ENCODE measurements around the gene SHBG. TPM values are rescaled to one million over a fixed set of nuclear protein-coding genes. Genes with fewer than 3 reads are reported as not detected.
"Not testable (repeated sequence)": the region's sequence is repeated elsewhere in the genome, so short reads cannot be mapped to it uniquely, and the experiment has no call there.

Gene SHBG
- total RNA-seq (2014; rRNA removed; shearing (Covaris generic); ENCODE audit: low replicate concordance) = 0.20 TPM in 1 of 2 replicates, not detected in the other

DNA sequence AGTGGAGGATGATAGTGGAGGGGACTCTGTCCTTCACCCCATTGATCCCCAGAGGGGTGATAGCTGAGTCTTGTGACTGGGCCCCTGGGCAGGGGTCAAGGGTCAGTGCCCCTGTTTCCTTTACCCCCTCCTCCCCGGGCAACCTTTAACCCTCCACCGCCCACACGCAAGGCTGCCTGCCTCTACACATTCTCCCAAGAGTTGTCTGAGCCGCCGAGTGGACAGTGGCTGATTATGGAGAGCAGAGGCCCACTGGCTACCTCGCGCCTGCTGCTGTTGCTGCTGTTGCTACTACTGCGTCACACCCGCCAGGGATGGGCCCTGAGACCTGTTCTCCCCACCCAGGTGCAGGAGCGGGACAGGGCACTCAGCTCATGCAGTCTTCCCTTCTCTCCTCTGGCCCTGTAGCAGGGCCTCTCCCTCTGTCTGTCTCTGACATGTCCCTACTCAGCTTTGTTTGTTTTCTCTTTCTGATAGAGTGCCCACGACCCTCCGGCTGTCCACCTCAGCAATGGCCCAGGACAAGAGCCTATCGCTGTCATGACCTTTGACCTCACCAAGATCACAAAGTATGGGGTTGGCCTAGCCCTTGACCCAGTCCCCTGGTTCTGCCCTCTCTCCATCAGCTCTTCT lies at the start of gene SHBG:
SHBG (plus strand) TSS at position 197 of the 633 bp plus-strand sequence; CDS start at position 235, 38 bp downstream.
- in situ Hi-C loops (cut with HindIII; ENCODE audit: low pct_unique_long_range_greater_than_20kb, low sequenced_read_pairs) = no loop called here
- no peak for DNase-seq (ENCODE audit: low read depth)

DNA sequence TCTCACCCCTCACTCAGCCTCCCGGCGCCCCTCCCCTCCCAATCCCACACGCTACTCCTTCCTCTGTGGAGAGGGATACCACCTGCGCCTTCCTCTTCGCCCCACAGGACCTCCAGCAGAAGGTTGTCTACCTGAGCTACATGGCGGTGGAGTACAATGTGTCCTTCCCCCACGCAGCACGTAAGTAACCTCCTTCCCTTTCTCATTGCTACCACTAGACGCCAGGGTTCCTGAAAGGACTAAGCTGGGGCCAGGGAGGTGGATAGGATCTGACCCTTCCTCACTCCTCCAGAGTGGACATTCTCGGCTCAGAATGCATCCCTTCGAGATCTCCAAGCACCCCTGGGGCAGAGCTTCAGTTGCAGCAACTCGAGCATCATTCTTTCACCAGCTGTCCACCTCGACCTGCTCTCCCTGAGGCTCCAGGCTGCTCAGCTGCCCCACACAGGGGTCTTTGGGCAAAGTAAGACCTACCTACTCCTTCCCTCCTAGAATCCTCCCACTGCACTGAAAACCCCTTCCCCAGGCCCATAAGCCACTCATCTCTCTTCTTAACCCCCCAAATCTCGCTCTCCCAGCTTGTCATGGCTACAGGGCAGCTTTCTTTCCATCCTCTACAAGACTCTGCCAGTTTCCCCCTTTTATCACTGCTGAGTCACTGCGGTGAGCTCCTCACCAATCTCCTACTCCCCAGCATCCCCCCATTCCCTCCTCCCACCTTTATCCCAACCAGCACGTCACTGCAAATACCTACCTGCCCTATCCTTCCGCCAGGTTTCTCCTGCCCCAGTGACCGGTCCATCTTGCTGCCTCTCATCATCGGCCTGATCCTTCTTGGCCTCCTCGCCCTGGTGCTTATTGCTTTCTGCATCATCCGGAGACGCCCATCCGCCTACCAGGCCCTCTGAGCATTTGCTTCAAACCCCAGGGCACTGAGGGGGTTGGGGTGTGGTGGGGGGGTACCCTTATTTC lies 49.0 kb upstream of the SHBG start:
- in situ Hi-C loops (cut with HindIII; ENCODE audit: low pct_unique_long_range_greater_than_20kb, low sequenced_read_pairs) = no loop called here
- no peak for DNase-seq (ENCODE audit: low read depth)

DNA sequence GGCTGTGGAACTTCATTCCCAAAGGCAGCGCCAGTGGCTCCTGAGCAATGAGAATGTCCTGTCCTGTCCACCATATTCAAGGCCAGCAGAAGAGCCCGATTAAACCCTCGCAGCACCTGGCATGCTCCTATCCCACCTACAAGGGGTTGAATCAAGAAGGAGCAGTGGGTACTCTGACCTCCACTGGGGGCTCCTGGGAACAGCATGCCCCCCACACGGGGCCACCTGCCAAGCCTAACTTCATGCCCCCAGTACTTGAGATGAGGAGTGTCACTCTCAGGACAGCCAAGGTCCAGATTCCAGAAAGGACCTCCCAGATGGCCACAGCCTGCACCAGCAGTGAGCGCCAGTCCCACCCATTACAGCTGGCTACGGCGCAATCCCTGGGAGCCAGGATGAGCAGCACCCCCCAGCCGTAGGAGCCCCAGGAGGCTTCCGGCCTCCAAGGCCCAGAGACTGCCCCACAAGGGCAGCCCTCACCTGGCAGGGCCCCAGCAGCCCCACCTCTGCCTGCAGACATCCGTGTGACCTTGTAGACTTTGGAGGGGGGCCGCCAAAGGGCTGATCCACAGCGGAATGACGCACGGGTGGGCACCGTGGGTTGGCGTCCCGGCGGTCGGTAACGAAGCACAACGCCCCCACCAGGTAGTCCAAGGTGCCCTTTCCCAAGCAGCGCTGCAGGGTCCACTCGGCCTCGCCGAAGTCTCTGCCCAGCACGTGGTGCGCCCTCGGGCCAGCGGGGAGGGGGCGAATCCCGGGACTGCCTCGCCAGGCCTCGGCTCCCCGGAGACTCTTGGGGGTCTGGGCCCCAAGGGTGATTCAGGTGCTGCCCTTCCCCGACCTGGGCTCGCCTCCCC lies 47.3 kb upstream of the SHBG start:
- no peak for DNase-seq (ENCODE audit: low read depth)
- in situ Hi-C loops (cut with HindIII; ENCODE audit: low pct_unique_long_range_greater_than_20kb, low sequenced_read_pairs) = no loop called here

- in situ Hi-C loops (cut with HindIII; ENCODE audit: low pct_unique_long_range_greater_than_20kb, low sequenced_read_pairs) = no loop called here
These were observed 46.5 kb upstream of the SHBG start, which contains the start of gene MPDU1 for GRCh38 chr17:7583253-7584109. TSS of gene MPDU1 (plus strand) at chr17:7583852. CDS start at chr17:7583863, 11 bp downstream.

DNA sequence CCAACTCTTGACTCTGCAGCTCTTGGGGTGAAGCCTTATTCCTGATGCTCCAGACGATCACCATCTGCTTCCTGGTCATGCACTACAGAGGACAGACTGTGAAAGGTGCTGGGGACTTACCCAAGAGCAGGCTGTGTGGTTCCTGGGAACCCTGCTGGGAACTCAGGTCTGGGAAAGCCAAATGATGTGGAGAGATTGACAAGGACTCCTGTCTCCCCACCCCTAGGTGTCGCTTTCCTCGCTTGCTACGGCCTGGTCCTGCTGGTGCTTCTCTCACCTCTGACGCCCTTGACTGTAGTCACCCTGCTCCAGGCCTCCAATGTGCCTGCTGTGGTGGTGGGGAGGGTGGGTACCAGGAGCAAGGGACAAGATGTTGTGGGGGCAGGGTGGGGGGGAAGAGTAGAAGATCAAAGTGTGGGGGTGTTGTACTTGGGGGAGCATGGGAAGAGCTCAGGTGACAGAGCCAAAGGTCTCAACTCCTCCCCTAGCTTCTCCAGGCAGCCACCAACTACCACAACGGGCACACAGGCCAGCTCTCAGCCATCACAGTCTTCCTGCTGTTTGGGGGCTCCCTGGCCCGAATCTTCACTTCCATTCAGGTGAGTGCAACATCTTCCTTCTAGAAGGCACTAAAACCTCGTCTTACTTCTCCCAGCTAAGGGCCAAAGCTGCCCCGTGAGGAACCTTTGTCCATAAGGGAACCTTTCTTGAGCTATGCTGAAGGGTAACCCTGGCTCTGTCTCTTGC lies 43.1 kb upstream of the SHBG start:
- in situ Hi-C loops (cut with HindIII; ENCODE audit: low pct_unique_long_range_greater_than_20kb, low sequenced_read_pairs) = no loop called here
- no peak for DNase-seq (ENCODE audit: low read depth)

More at GRCh38 chr17:7583253-7584109, 46.5 kb upstream of the SHBG start, which contains the start of gene MPDU1:
- DNase-seq (ENCODE audit: low read depth) = peak; percentile 94

DNA sequence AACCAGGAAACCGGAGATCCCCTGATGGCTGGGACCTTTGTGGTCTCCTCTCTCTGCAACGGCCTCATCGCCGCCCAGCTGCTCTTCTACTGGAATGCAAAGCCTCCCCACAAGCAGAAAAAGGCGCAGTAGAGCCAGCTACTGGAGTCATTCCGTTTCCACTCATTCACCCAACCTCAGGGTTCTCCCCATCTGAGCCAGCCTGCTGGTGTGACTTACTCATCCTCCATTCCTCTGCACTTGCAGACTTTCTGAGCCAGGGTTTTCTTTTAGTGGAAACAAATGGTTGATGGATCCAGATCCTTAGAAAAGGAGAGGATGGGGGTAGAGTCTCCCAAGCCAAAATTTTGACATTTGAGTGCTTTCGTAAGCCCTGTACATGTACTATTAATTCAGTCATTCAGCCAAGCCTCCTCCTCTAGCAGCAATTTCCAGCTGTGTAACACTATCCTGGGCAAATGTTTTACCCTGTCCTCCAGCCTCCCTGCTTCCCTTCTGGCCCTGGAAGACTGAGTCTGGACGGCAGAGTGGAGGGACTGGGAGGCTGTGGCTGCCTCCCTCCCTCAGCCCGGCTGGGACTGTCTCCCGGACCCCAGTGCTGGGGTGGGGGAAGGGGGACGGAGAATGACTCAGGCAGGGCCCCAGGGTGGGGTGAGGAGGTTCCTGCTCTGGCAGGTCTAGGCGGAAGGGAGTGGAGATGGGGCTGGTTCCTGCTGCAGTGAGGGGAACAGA lies 42.3 kb upstream of the SHBG start:
- in situ Hi-C loops (cut with HindIII; ENCODE audit: low pct_unique_long_range_greater_than_20kb, low sequenced_read_pairs) = no loop called here
- no peak for DNase-seq (ENCODE audit: low read depth)

DNA sequence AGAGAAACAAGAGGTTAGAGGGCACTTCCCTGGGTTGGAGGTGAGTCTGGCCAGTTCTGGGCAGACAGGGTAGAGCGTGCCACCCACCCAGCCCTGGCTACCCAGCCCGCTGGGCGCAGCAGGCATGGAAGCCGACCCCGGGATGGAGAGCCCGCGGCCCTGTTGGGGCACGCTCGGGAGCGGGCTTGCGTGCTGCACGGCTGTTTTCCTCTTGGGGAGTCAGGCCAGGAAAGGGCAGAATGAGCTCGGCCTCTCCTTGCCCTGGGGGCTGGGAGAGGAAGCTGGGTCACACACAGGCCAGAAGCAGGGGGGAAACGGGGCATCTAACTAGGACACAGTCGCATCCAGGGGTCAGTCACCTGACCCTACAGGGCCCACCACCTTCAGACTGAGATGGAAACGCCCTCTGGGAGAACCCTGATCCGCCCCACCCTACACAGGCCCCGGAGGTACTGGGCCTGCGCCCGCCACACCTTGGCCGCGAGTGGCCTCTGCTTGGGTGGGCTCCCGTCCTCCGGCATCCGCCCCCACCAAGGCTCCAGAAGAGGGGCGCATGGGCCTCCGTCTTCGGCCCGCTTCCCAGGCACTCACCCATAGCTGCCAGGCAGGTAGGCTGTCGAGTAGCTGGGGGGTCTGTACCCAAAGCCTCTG lies 41.3 kb upstream of the SHBG start:
- DNase-seq (ENCODE audit: low read depth) = no peak
- in situ Hi-C loops (cut with HindIII; ENCODE audit: low pct_unique_long_range_greater_than_20kb, low sequenced_read_pairs) = no loop called here

DNA sequence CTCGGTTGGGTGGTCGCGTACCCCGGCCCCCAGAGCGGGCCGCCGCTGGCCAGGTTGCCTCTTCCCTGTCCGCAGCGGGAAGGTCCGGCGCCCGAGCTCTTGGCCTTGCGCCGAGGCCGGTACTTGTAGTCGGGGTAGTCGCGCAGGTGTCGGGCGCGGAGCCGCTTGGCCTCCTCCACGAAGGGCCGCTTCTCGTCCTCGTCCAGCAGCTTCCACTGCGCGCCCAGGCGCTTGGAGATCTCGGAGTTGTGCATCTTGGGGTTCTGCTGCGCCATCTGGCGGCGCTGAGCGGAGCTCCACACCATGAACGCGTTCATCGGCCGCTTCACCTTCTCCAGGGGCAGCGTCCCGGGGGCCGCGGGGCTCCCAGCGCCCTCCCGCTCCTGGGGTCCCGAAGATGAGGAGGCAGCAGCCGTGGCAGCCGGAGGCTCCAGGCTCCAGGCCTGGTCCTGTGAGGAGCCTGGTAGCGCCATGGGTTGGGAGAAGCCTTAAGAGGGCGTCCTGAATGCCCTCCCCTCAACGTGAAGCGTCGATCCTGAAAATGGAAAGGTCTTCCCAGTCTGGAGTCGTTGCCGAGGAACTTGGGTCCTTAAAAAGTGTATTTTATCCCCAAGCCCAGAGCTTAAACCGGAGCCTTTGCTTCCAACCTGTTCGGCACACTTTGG lies 40.6 kb upstream of the SHBG start:
- in situ Hi-C loops (cut with HindIII; ENCODE audit: low pct_unique_long_range_greater_than_20kb, low sequenced_read_pairs) = no loop called here
- no peak for DNase-seq (ENCODE audit: low read depth)

- no peak for DNase-seq (ENCODE audit: low read depth)
- in situ Hi-C loops (cut with HindIII; ENCODE audit: low pct_unique_long_range_greater_than_20kb, low sequenced_read_pairs) = no loop called here
These were observed 39.8 kb upstream of the SHBG start, which contains the start of gene SOX15 for GRCh38 chr17:7589891-7590691. TSS of gene SOX15 (minus strand) at chr17:7590094. CDS start at chr17:7589676, 418 bp downstream.

- DNase-seq (ENCODE audit: low read depth) = no peak
- in situ Hi-C loops (cut with HindIII; ENCODE audit: low pct_unique_long_range_greater_than_20kb, low sequenced_read_pairs) = no loop called here
These were observed 39.2 kb upstream of the SHBG start for GRCh38 chr17:7590743-7591142.

- in situ Hi-C loops (cut with HindIII; ENCODE audit: low pct_unique_long_range_greater_than_20kb, low sequenced_read_pairs) = no loop called here
- no peak for DNase-seq (ENCODE audit: low read depth)
These were observed 38.3 kb upstream of the SHBG start for GRCh38 chr17:7591596-7591995.

DNA sequence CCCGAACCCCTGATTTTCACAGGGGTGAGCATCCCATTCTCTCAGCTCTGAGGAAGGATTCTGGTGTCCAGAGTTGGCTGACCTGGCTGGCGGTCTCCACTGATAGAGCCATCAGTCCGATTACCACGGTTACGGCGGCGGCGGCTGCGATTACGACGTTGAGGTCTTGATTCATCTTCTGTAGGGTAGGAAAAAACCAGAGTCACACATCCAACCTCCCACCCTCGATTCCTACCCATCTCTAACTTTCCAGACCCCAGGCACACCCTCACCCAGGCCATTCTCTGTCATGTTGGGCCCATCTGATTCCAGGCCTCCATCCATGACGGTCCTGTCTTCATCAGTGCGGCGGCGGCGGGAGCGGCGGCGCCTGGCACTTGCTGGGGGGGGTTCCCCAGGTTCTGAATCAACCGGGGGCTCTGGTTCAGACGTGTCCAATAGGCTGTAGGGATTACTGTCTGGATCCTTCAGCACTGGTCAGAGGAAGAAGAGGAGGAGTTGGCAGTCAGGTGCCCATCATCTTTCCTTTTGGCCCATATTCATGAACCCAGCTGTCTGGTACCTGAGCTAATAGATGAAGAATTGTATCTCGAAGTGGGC lies 37.4 kb upstream of the SHBG start:
- no peak for DNase-seq (ENCODE audit: low read depth)
- in situ Hi-C loops (cut with HindIII; ENCODE audit: low pct_unique_long_range_greater_than_20kb, low sequenced_read_pairs) = no loop called here

DNA sequence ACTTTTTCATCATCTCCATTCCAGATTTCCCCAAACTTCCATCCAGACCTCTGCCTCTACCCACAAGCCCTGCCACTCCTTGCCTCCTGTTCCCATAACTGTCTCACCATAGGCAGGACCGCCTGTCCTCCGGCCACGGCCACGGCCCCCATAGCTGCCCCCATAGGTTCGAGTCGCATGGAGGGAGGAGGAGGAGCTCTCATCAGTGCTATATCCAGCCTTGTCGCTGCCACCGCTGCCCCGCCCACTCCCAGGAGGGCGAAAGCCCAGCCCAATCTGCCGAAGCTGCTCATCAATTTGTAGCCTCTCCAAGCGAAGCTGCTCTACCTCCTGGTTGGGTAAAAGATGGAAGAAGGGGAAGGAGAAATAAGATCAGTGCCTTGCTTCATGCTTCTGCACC lies 36.6 kb upstream of the SHBG start:
- in situ Hi-C loops (cut with HindIII; ENCODE audit: low pct_unique_long_range_greater_than_20kb, low sequenced_read_pairs) = no loop called here
- no peak for DNase-seq (ENCODE audit: low read depth)

- DNase-seq (ENCODE audit: low read depth); in situ Hi-C loops (cut with HindIII; ENCODE audit: low pct_unique_long_range_greater_than_20kb, low sequenced_read_pairs): not testable (repeated sequence)
These were observed 32.4 kb upstream of the SHBG start for GRCh38 chr17:7597561-7597960.

Data from Caki2 (cell line).